BE2C (cell line): Measurements from ENCODE around the gene ANO1.

Experiments
- DNase-seq: peaks from one replicate; pipeline ENCODE4 v3.0.0-alpha.2; 2020
- H3K27me3 ChIP-seq: fragments of 250-450 bp; sonication (Bioruptor Pico); 2 replicates; pipeline ENCODE4 v1.5.1; 2020; ENCODE audit warnings: mild to moderate bottlenecking
- H3K36me3 ChIP-seq: fragments of 250-450 bp; sonication (Bioruptor Pico); 2 replicates; pipeline ENCODE4 v1.5.1; 2020; ENCODE audit warnings: mild to moderate bottlenecking
- H3K4me1 ChIP-seq: fragments of 250-450 bp; sonication (Bioruptor Pico); 2 replicates; pipeline ENCODE4 v1.5.1; 2020
- H3K4me3 ChIP-seq: 2 replicates; pipeline ENCODE4 v1.5.1; 2011; ENCODE audit warnings: low read depth, low read length
- H3K9me3 ChIP-seq: fragments of 250-450 bp; sonication (Bioruptor Pico); 2 replicates; pipeline ENCODE4 v1.5.1; 2020
- CTCF ChIP-seq: IDR thresholded peaks from 2 replicates; pipeline ENCODE4 v1.5.1; 2012; ENCODE audit warnings: mild to moderate bottlenecking, low read depth, low read length

The ANO1 gene

DNA sequence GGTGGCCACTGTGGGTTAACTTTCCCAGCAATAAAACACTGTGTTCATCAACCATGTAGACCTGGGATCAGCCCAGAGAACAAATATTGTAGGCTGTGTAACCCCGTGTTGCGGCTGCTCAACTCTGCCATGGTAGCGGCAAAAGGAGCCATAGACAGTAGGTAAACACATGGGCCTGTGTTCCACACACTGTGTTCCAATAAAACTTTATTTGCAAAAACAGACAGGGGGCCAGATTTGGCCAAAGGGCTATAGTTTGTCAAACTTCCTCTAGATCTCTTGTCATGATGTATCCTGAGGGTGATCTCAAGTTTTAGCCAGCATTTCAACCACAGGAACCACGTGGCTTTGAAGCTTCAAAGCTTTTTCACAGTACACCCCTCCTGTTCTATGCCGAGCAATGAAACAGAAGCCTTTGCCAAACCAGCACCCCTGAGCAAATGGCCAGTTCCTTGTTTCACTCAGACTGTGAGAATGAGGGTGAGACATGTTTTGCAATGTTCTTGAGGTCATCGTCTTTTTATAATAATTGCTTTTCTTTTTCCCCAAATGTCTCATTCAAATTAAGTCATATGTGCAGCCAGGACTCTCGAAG is 75.1 kb downstream of the ANO1 start:
- no peak for DNase-seq
- no peaks in the 10 kb centered on the region; the same call in 1 of the 2 replicates for H3K27me3 ChIP-seq
- no peaks in the 10 kb centered on the region for H3K36me3 ChIP-seq
- H3K4me1 ChIP-seq = no peaks in the 10 kb centered on the region
- no peak for TF ChIP-seq CTCF
- no peak overlapping the region for H3K4me3 ChIP-seq
- H3K9me3 ChIP-seq = no peaks in the 10 kb centered on the region

DNA sequence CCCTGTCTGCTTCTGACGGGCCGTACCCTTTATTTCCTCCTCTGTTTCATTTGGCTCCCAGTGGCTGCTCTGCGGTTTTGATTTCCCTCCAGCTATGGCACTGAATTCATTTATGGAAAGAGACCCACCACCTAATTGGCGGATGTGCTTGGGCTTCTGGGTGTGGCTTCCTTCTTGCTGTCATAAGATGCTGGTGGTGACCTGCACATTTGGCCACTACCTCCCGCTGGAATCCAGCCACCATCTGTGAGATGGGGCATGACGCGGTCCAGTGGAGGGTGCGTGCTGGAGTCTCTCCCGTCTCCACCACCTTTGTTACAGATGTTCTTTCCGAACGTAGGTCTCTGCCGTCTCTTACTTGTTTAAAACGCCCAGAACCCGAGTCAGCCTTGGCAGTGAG is 77.3 kb downstream of the ANO1 start:
- Histone ChIP-seq H3K36me3 (no peaks in the 10 kb centered on the region), H3K4me3 (no peak overlapping the region), H3K27me3 (no peaks in the 10 kb centered on the region), H3K9me3 (no peaks in the 10 kb centered on the region), H3K4me1 (no peaks in the 10 kb centered on the region)
- DNase-seq = no peak
- TF ChIP-seq CTCF = no peak

GRCh38 chr11:70156291-70157037 is 78.3 kb downstream of the ANO1 start:
- no peak overlapping the region for H3K4me3 ChIP-seq
- no peaks in the 10 kb centered on the region for H3K9me3 ChIP-seq
- no peaks in the 10 kb centered on the region for H3K36me3 ChIP-seq
- no peaks in the 10 kb centered on the region for H3K4me1 ChIP-seq
- no peaks in the 10 kb centered on the region for H3K27me3 ChIP-seq
- no peak for TF ChIP-seq CTCF
- no peak for DNase-seq

- no peak for DNase-seq
- H3K36me3 ChIP-seq = no peaks in the 10 kb centered on the region
- H3K27me3 ChIP-seq = no peaks in the 10 kb centered on the region
- H3K4me1 ChIP-seq = no peaks in the 10 kb centered on the region
- no peaks in the 10 kb centered on the region for H3K9me3 ChIP-seq
- H3K4me3 ChIP-seq = no peak overlapping the region
- TF ChIP-seq CTCF = no peak
Observed at GRCh38 chr11:70158201-70158600, 80.1 kb downstream of the ANO1 start.

DNA sequence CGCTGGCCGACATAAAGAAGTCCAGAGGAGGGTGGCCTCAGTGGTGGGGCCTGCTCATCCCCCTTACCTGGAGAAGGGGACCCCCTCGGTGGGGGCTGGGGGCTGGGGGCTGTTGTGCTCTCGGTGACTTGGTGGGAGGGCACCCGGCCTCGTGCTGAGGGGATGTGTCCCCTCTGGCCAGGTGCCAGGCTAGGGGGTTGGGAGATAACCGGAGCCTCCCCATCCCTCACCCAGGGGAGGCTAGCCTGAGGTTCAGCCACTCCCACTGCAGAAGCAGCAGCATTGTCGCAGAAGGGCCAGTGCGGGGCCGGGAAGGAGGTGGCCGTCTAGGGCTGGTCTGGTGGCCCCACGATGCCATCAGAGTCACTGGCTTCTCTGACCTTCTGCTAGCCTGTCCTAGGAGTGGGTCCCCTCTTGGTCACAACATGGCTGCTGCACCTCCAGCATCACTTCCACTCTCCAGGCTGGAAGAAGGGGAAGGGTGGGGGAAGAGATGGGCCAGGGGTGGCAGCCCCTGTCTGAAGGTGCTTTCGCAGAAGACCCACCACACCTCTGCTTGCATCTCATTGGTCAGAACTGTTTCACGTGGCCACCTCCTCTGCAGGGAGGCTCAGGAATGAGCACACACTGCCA is 80.8 kb downstream of the ANO1 start:
- Histone ChIP-seq H3K9me3 (no peaks in the 10 kb centered on the region), H3K4me1 (no peaks in the 10 kb centered on the region), H3K27me3 (no peaks in the 10 kb centered on the region), H3K36me3 (no peaks in the 10 kb centered on the region), H3K4me3 (no peak overlapping the region)
- no peak for DNase-seq
- no peak for TF ChIP-seq CTCF
